H1 (cell line): Measurements from ENCODE around the gene GJC2. TPM values are rescaled to one million over a fixed set of nuclear protein-coding genes. Genes with fewer than 3 reads are reported as not detected.

Experiments
- CTCF ChIA-PET: fragments of 300-600 bp; sonication (Branson Sonifier 250); formaldehyde crosslinking; loops from one replicate; lab custom pipeline; 2021; ENCODE audit not compliant: partially characterized antibody; lab: Charles Lee
- POLR2A ChIA-PET: fragments of 300-600 bp; sonication (Branson Sonifier 250); formaldehyde crosslinking; loops from one replicate; lab custom pipeline; 2021; ENCODE audit warnings: inconsistent platforms; ENCODE audit not compliant: partially characterized antibody; lab: Charles Lee
- DNase-seq, 2 experiments: peaks; one replicate each; pipeline versions ENCODE4 v3.0.0 to v3.0.0-alpha.2; 2010 to 2022; ENCODE audit warnings: low spot score in 2 of 2, low read depth in 1 of 2, mixed read lengths in 1 of 2
- FAIRE-seq: peaks from 2 replicates; lab custom pipeline; 2011; peaks lifted over from hg19 to GRCh38; lab: Jason Lieb, UNC
- H2AFZ ChIP-seq: 2 replicates; pipeline ENCODE4 v1.8.1; 2012; ENCODE audit warnings: low read length, inconsistent platforms
- H2AK5ac ChIP-seq: 2 replicates; pipeline ENCODE4 v1.6.1; 2013; ENCODE audit warnings: low read depth, low read length
- H2BK120ac ChIP-seq: replicated peaks from 2 replicates; pipeline ENCODE3; 2013; ENCODE audit warnings: low read depth, low read length, inconsistent platforms
- H2BK12ac ChIP-seq: 2 replicates; pipeline ENCODE4 v1.6.1; 2013; ENCODE audit warnings: low read depth, low read length
- H2BK15ac ChIP-seq: 2 replicates; pipeline ENCODE4 v1.6.1; 2013; ENCODE audit warnings: low read length
- H2BK20ac ChIP-seq: 2 replicates; pipeline ENCODE4 v1.6.1; 2013; ENCODE audit warnings: low read length
- H2BK5ac ChIP-seq: 2 replicates; pipeline ENCODE4 v1.6.1; 2013; ENCODE audit warnings: low read depth, low read length
- H3K14ac ChIP-seq: 2 replicates; pipeline ENCODE4 v1.6.1; 2013; ENCODE audit warnings: inconsistent platforms; ENCODE audit not compliant: insufficient read length
- H3K18ac ChIP-seq: 2 replicates; pipeline ENCODE4 v1.6.1; 2013; ENCODE audit warnings: low read length; ENCODE audit errors: extremely low read depth
- H3K23ac ChIP-seq: 2 replicates; pipeline ENCODE4 v1.6.1; 2013; ENCODE audit warnings: inconsistent platforms; ENCODE audit not compliant: insufficient read length
- H3K23me2 ChIP-seq: 2 replicates; pipeline ENCODE4 v1.6.1; 2013; ENCODE audit warnings: low read depth, low read length
- H3K27ac ChIP-seq: 2 replicates; pipeline ENCODE4 v1.6.1; 2011; ENCODE audit warnings: low read depth, low read length, inconsistent platforms
- H3K27me3 ChIP-seq, 4 experiments: replicated peaks in 1 of 4; 1 replicate in 1 of 4; 2 replicates in 3 of 4; pipeline versions ENCODE4 v1.6.1 to v1.8.1; 2011 to 2013; ENCODE audit warnings: low read length in 3 of 4, mild to moderate bottlenecking in 3 of 4, inconsistent platforms in 2 of 4, mixed read lengths in 2 of 4, moderate library complexity in 1 of 4; ENCODE audit not compliant: control insufficient read depth in 3 of 4, insufficient read depth in 3 of 4; ENCODE audit errors: extremely low read depth in 1 of 4
- H3K36me3 ChIP-seq, 4 experiments: 2 replicates each; pipeline versions ENCODE4 v1.6.1 to v1.8.1; 2011 to 2013; ENCODE audit warnings: mild to moderate bottlenecking in 4 of 4, low read length in 3 of 4, moderate library complexity in 2 of 4, control low read depth in 1 of 4, inconsistent platforms in 1 of 4; ENCODE audit not compliant: insufficient read depth in 4 of 4, control insufficient read depth in 2 of 4
- H3K4ac ChIP-seq: replicated peaks from 2 replicates; pipeline ENCODE3; 2013; ENCODE audit warnings: low read length, low read depth, mixed read lengths, inconsistent platforms; ENCODE audit not compliant: insufficient read length
- H3K4me1 ChIP-seq, 4 experiments: replicated peaks in 1 of 4; 1 replicate in 1 of 4; 2 replicates in 3 of 4; pipeline versions ENCODE4 v1.6.1 to v1.8.1; 2011 to 2013; ENCODE audit warnings: low read length in 3 of 4, inconsistent platforms in 2 of 4, mixed read lengths in 1 of 4; ENCODE audit not compliant: insufficient read depth in 4 of 4, control insufficient read depth in 3 of 4
- H3K4me2 ChIP-seq, 2 experiments: 2 replicates each; pipeline versions ENCODE4 v1.6.1 to v1.8.1; 2011 to 2013; ENCODE audit warnings: low read depth in 2 of 2, low read length in 2 of 2, control low read depth in 1 of 2, inconsistent platforms in 1 of 2, mild to moderate bottlenecking in 1 of 2; ENCODE audit not compliant: insufficient read depth in 1 of 2
- H3K4me3 ChIP-seq, 4 experiments: fragments of 200-600, 300-600 bp in 1 of 4; sonication (generic), shearing (Covaris generic), sonication (Bioruptor Twin) in 1 of 4; 2 replicates each; pipeline versions ENCODE4 v1.5.1 to v1.8.1; 2011 to 2016; ENCODE audit warnings: low read length in 4 of 4, low read depth in 3 of 4, control low read depth in 2 of 4, inconsistent platforms in 2 of 4, mild to moderate bottlenecking in 2 of 4, mixed read lengths in 1 of 4, moderate library complexity in 1 of 4; ENCODE audit not compliant: insufficient read depth in 2 of 4; ENCODE audit errors: extremely low read depth in 1 of 4
- H3K56ac ChIP-seq: replicated peaks from 2 replicates; pipeline ENCODE3; 2013; ENCODE audit warnings: low read depth, mild to moderate bottlenecking, mixed read lengths, low read length, inconsistent platforms; ENCODE audit not compliant: insufficient read length
- H3K79me1 ChIP-seq: 2 replicates; pipeline ENCODE4 v1.6.1; 2013; ENCODE audit warnings: low read depth, low read length, control low read depth
- H3K79me2 ChIP-seq, 2 experiments: 2 replicates each; pipeline versions ENCODE4 v1.6.1 to v1.8.1; 2012 to 2013; ENCODE audit warnings: low read length in 2 of 2, mild to moderate bottlenecking in 2 of 2, inconsistent platforms in 1 of 2; ENCODE audit not compliant: insufficient read depth in 2 of 2, control insufficient read depth in 1 of 2
- H3K9ac ChIP-seq, 4 experiments: replicated peaks in 1 of 4; 1 replicate in 1 of 4; 2 replicates in 3 of 4; pipeline versions ENCODE4 v1.6.1 to v1.8.1; 2011 to 2013; ENCODE audit warnings: low read depth in 3 of 4, low read length in 3 of 4, control low read depth in 2 of 4, mild to moderate bottlenecking in 2 of 4, moderate library complexity in 2 of 4, inconsistent platforms in 1 of 4; ENCODE audit errors: extremely low read depth in 1 of 4
- H3K9me3 ChIP-seq, 2 experiments: 2 replicates each; pipeline versions ENCODE4 v1.6.1 to v1.8.1; 2012 to 2013; ENCODE audit warnings: mild to moderate bottlenecking in 2 of 2, moderate library complexity in 2 of 2, control low read depth in 1 of 2, inconsistent platforms in 1 of 2, low read depth in 1 of 2, low read length in 1 of 2, mixed read lengths in 1 of 2; ENCODE audit not compliant: insufficient read depth in 2 of 2
- H4K20me1 ChIP-seq, 2 experiments: replicated peaks in 1 of 2; 2 replicates each; pipeline versions ENCODE3 to v1.8.1; 2011 to 2013; ENCODE audit warnings: inconsistent platforms in 2 of 2, low read length in 2 of 2, mild to moderate bottlenecking in 1 of 2; ENCODE audit not compliant: insufficient read depth in 2 of 2, control insufficient read depth in 1 of 2
- H4K5ac ChIP-seq: 2 replicates; pipeline ENCODE4 v1.6.1; 2013; ENCODE audit warnings: low read length, low read depth, mixed read lengths, inconsistent platforms; ENCODE audit not compliant: insufficient read length
- H4K8ac ChIP-seq: 2 replicates; pipeline ENCODE4 v1.8.0; 2013; ENCODE audit warnings: mild to moderate bottlenecking, moderate library complexity, low read length, inconsistent platforms; ENCODE audit not compliant: insufficient read depth; ENCODE audit errors: extremely low read depth
- H4K91ac ChIP-seq: replicated peaks from 2 replicates; pipeline ENCODE3; 2013; ENCODE audit warnings: low read length, mixed read lengths, inconsistent platforms; ENCODE audit not compliant: insufficient read length
- CREB1 ChIP-seq: IDR thresholded peaks from 2 replicates; pipeline ENCODE4 v1.6.1; 2012; ENCODE audit warnings: inconsistent platforms
- EGR1 ChIP-seq: IDR thresholded peaks from 2 replicates; pipeline ENCODE4 v1.6.1; 2011; ENCODE audit warnings: low read depth, low read length, borderline replicate concordance
- SAP30 ChIP-seq: fragments of 300-600 bp; sonication (generic); IDR thresholded peaks from 2 replicates; pipeline ENCODE4 v1.7.1; 2012; ENCODE audit warnings: low read length, moderate library complexity, mild to moderate bottlenecking, inconsistent platforms; ENCODE audit not compliant: insufficient read depth, insufficient replicate concordance
- TAF1 ChIP-seq: IDR thresholded peaks from 2 replicates; pipeline ENCODE4 v1.6.1; 2011; ENCODE audit warnings: mild to moderate bottlenecking, low read depth, low read length
- TBP ChIP-seq: IDR thresholded peaks from 2 replicates; pipeline ENCODE4 v1.6.1; 2011; ENCODE audit warnings: low read depth, low read length, improper control_type of control experiment
- TEAD4 ChIP-seq: IDR thresholded peaks from 2 replicates; pipeline ENCODE4 v1.6.1; 2012; ENCODE audit warnings: low read depth, low read length, inconsistent platforms, mixed read lengths
- WGBS, 2 experiments: shearing (Covaris generic) in 1 of 2; methylation state at CpG; one replicate each; pipeline versions ENCODE4 v1.1.6 to v1.1.7; 2013 to 2015; ENCODE audit warnings: low lambda C conversion rate in 2 of 2, mixed read lengths in 2 of 2, inconsistent platforms in 1 of 2, low coverage in 1 of 2, missing lambda C conversion rate in 1 of 2; ENCODE audit not compliant: insufficient replicate concordance in 2 of 2, insufficient coverage in 1 of 2, insufficient read length in 1 of 2; ENCODE audit errors: extremely low coverage in 1 of 2, missing lambda C conversion rate in 1 of 2; 5-methylcytosine and 5-hydroxymethylcytosine counted together
- polyA plus RNA-seq, 7 experiments: library from polyadenylated mRNA; depleted of rRNA in 3 of 7; stranded (reverse) in 5 of 7; unstranded in 2 of 7; fragments of >200 nt in 5 of 7; fragments of 200-250 nt in 2 of 7; gene quantifications; 1 replicate in 5 of 7; 2 replicates in 1 of 7; 4 replicates in 1 of 7; pipeline versions ENCODE4 v1.2.1 to v1.2.3, GENCODE V29; 2011 to 2013; ENCODE audit warnings: missing spikeins in 2 of 7, mixed read lengths in 2 of 7
- total RNA-seq: library from RNA; stranded (reverse); fragmentation: NEBNext Ultra II Directional; extraction: Animal tissue kit (Norgen Biotek cat#: 25700); gene quantifications from 2 replicates; pipeline ENCODE4 v1.2.1, GENCODE V29; 2021
- TF ChIP-seq, protein P1 (sequence below): IDR thresholded peaks from 2 replicates; pipeline ENCODE4 v1.6.1; 2012; ENCODE audit warnings: low read length, inconsistent platforms
- TF ChIP-seq, protein P2 (sequence below): IDR thresholded peaks from 2 replicates; pipeline ENCODE4 v1.6.1; 2012; ENCODE audit warnings: inconsistent platforms

The GJC2 gene
- total and polyA plus RNA-seq, 2 of the 8 experiments (the other 6 are each of a cell fraction or from before 2014, with no cell fraction given), result 0.17 to 0.54 TPM

DNA sequence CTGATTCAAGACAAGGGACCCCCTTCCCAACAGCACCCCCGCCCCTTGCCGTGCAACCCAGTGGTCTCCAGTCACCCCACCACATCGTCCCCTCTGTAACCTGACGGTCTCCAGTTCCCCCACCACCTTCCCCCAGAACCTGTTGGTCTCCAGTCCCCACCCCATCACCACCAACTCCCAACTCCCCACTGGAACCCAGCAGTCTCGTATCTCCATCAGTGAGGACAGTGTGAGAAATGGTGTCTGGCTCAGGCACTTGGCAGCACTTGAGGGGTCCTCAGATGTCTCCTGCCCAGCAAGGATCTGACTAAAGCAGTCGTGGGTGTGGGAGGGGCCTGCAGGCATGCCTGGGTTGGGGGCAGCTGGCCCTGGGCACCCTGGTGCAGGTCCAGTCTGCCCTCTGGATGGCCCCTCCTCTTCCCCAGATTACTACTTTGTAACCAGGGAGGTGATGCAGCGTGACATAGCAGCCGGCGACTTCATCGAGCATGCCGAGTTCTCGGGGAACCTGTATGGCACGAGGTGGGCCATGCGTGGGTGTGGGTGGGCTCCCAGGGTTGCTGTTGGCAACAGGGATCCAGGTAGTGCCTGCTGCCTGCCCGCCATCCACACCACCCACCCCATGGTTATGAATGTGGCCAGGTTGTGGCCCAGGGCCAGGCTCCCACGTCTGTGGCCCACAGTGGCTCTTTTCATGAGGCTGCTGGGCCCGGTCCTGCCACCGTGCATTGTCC is 3.1 kb upstream of the GJC2 start:
- POLR2A ChIA-PET, result interaction anchor here (1.0 kb wide), 1 partner anchor 19 kb away, joined by 3 read pairs; no protein-coding TSS in a partner anchor
- Histone ChIP-seq H3K27me3 (no peaks in the 10 kb centered on the region), H3K4me1 (peaks cover 0 to 10% (median 5%) of the 10 kb centered on the region in 4 experiments; a peak in 3 of 7 replicates), H3K18ac (no peak overlapping the region), H2BK20ac (no peak overlapping the region), H2AFZ (no peak overlapping the region), H3K23ac (no peak overlapping the region), H4K91ac (no peak overlapping the region), H3K4me3 (no peak overlapping the region), H3K4ac (no peak overlapping the region), H3K56ac (no peak overlapping the region), H2BK5ac (no peak overlapping the region), H4K8ac (peak overlapping the region; percentile 5; the same call in 1 of the 2 replicates), H3K14ac (no peak overlapping the region), H2AK5ac (no peak overlapping the region), H3K9me3 (no peaks in the 10 kb centered on the region), H3K79me1 (peaks cover 15% of the 10 kb centered on the region), H3K4me2 (no peak overlapping the region), H2BK120ac (no peak overlapping the region), H4K5ac (no peak overlapping the region), H3K27ac (no peak overlapping the region), H3K23me2 (no peaks in the 10 kb centered on the region; the same call in 1 of the 2 replicates), H3K36me3 (no peaks in the 10 kb centered on the region), H2BK15ac (no peak overlapping the region), H4K20me1 (peaks cover 8 to 26% of the 10 kb centered on the region in 2 experiments), H3K79me2 (peaks cover 0 to 33% of the 10 kb centered on the region in 2 experiments; a peak in 3 of 4 replicates), H2BK12ac (no peak overlapping the region), H3K9ac (no peak overlapping the region)
- WGBS, 2 experiments, result 89% methylated on average over 16 of the region's 18 CpGs; no CpG with 5 or more reads in 1 of the 2 experiments
- FAIRE-seq (no peak), DNase-seq (no peak)
- CTCF ChIA-PET, result no interaction called here
- TF ChIP-seq CREB1 (no peak), TEAD4 (no peak), SAP30 (no peak), TBP (no peak), EGR1 (no peak), TAF1 (no peak)
- TF ChIP-seq, protein P1, sequence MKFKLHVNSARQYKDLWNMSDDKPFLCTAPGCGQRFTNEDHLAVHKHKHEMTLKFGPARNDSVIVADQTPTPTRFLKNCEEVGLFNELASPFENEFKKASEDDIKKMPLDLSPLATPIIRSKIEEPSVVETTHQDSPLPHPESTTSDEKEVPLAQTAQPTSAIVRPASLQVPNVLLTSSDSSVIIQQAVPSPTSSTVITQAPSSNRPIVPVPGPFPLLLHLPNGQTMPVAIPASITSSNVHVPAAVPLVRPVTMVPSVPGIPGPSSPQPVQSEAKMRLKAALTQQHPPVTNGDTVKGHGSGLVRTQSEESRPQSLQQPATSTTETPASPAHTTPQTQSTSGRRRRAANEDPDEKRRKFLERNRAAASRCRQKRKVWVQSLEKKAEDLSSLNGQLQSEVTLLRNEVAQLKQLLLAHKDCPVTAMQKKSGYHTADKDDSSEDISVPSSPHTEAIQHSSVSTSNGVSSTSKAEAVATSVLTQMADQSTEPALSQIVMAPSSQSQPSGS, result no peak
- TF ChIP-seq, protein P2, sequence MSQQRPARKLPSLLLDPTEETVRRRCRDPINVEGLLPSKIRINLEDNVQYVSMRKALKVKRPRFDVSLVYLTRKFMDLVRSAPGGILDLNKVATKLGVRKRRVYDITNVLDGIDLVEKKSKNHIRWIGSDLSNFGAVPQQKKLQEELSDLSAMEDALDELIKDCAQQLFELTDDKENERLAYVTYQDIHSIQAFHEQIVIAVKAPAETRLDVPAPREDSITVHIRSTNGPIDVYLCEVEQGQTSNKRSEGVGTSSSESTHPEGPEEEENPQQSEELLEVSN, result no peak
